Measurements from ENCODE around the gene APRT. TPM values are rescaled to one million over a fixed set of nuclear protein-coding genes. Genes with fewer than 3 reads are reported as not detected.

The APRT gene
- total RNA-seq, 4 donors from 2014 or later, result 81.6 to 221 (median 149) TPM

DNA sequence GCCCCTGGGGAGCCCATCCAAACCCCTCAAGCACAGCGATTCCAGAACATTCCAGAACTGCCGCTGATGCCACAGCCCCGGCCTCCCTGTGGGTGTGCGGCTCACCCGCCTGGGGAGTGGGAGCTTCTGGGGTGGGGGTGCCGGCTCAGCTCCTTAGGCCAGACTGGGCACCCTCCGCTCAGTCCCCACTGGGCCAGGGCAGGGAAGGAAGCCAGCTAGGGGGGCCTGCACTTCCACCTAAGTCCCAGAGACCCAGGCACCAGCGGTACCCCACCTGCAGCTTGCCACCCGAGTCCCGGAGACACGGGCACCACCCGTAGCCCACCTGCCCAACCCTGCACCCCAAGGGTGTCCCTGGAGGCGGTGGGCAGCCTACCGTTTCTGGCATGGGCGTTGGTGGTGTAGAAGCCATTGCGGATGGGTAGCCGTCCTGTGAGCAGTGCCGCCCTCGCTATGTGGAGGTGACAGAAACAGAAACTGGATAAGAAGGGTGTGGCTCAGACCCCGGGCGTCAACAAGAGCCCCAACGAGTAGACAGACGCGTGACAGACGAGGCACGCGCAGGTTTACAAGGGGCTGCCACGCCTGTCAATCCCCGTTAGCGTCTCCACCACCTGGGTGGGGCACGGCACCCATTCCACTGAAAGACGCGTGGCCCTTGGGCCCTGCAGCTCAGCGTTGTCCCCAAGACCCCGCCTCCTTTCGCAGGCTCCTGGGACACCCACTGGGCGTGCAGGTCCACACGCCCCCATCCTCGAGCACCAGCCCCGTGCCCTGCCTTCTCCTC lies 30.0 kb upstream of the APRT start:
- TF ChIP-seq POLR2A (IDR thresholded peaks at IDR 0.05) (no peak), POLR2AphosphoS5 (IDR thresholded peaks at IDR 0.05) (no peak), EP300 (IDR thresholded peaks at IDR 0.05; ENCODE audit: low read depth) (no peak)
- TF ChIP-seq, protein P1, sequence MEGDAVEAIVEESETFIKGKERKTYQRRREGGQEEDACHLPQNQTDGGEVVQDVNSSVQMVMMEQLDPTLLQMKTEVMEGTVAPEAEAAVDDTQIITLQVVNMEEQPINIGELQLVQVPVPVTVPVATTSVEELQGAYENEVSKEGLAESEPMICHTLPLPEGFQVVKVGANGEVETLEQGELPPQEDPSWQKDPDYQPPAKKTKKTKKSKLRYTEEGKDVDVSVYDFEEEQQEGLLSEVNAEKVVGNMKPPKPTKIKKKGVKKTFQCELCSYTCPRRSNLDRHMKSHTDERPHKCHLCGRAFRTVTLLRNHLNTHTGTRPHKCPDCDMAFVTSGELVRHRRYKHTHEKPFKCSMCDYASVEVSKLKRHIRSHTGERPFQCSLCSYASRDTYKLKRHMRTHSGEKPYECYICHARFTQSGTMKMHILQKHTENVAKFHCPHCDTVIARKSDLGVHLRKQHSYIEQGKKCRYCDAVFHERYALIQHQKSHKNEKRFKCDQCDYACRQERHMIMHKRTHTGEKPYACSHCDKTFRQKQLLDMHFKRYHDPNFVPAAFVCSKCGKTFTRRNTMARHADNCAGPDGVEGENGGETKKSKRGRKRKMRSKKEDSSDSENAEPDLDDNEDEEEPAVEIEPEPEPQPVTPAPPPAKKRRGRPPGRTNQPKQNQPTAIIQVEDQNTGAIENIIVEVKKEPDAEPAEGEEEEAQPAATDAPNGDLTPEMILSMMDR (IDR thresholded peaks at IDR 0.05), result no peak
- WGBS, 2 donors (ENCODE audit: low coverage in 1 of 2), result 89 to 96% methylated on average over 5 to 35 of the region's 40 CpGs
- intact Hi-C loops (cut with DNase I; ENCODE audit: low total_unique reads), result no loop called here
- DNase-seq, result no peak
- in situ Hi-C loops (cut with MboI; ENCODE audit: low pct_ligation_motif_present in 1 of 4, low pct_unique_long_range_greater_than_20kb in 1 of 4, low sequenced_read_pairs in 3 of 4), result no loop called here
- Histone ChIP-seq H3K36me3 (peaks cover 0 to 13% (median 4%) of the 10 kb centered on the region in 4 donors), H3K27ac (no peak overlapping the region), H3K9me3 (no peaks in the 10 kb centered on the region), H3K4me3 (no peak overlapping the region), H3K4me1 (no peaks in the 10 kb centered on the region), H3K27me3 (no peaks in the 10 kb centered on the region)

DNA sequence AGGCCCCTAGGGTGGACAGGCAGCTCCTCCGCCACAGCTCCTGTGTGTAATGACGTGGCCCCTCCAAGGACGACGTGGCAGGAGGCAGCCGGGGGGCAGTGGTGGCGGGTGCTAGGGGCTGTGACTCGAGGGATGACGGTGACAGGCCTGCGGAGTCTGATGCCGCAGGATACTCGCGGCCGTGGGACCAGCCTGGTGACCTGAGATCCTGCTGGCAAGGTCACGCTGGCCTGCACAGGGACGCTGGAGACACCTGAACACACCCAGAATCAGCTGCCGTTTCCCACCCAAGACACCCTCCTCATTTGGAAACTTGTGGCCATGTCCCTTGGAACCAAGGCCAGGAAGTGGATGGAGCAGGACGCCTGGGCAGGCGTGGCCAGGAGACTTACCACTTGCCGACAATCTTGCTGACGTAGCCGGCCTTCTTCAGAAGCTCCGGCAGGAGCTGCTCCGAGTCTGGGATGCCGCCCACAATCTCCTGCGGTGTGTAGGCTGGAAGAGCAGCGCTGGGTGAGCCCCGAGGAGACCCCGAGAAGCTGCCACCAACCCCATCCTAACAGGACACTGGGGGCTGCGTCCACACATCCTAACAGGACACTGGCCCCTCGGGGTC lies 29.0 kb upstream of the APRT start:
- in situ Hi-C loops (cut with MboI; ENCODE audit: low pct_ligation_motif_present in 1 of 4, low pct_unique_long_range_greater_than_20kb in 1 of 4, low sequenced_read_pairs in 3 of 4), result no loop called here
- no peak for TF ChIP-seq EP300 (IDR thresholded peaks at IDR 0.05; ENCODE audit: low read depth)
- no peak for TF ChIP-seq POLR2AphosphoS5 (IDR thresholded peaks at IDR 0.05)
- TF ChIP-seq POLR2A (IDR thresholded peaks at IDR 0.05), result no peak
- TF ChIP-seq, protein P1 (IDR thresholded peaks at IDR 0.05), result no peak
- no peaks in the 10 kb centered on the region for H3K4me1 ChIP-seq
- no peak overlapping the region for H3K4me3 ChIP-seq
- no peaks in the 10 kb centered on the region for H3K9me3 ChIP-seq
- H3K27ac ChIP-seq, result no peak overlapping the region
- H3K27me3 ChIP-seq, result no peaks in the 10 kb centered on the region
- peaks cover 0 to 13% (median 4%) of the 10 kb centered on the region in 4 donors for H3K36me3 ChIP-seq
- 91 to 93% methylated on average over 7 to 30 of the region's 30 CpGs for WGBS, 2 donors (ENCODE audit: low coverage in 1 of 2)
- intact Hi-C loops (cut with DNase I; ENCODE audit: low total_unique reads), result no loop called here
- DNase-seq, result no peak

DNA sequence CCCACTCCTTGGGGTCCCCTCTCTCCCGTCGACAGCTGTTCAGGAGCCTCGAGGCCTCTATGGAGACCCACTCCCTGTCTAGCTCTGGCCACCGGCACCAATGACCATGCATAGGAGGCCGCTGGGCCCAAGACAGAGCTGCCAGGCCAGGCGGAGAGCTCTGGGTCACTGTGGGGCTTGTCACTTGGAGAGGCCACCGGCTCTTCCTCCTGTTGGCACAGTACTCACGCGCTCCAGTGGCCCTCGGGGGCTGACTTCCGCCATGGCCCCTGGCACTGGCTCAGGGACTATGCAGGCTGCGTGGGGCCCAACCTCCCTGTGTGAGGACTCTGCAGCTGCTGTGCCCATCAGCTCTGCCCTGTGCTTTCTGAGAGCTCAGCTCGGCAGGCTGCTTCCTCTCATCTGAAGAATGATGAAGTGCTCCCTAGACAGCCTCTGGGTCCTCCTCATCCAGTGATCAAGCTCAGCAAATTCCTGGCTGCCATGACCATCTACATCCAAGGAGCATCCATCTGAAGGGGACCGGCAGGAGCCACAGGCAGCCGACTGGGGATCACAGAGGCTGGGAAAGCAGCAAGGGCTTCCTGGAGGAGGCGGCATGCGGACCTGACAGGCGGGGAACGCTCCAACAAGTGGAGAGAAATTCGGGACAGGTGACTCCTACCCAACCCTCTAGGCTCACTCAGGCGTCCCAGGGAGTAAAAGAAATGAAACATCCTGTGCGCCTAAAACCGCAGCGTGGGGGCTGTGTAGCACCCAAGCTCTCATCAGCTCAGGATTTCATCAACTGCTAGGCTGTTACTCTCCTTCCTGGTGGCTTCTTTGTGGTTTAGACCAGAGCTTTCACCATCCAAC lies 28.2 kb upstream of the APRT start:
- Histone ChIP-seq H3K9me3 (no peaks in the 10 kb centered on the region), H3K27me3 (no peaks in the 10 kb centered on the region), H3K27ac (no peak overlapping the region), H3K36me3 (peaks cover 0 to 13% (median 4%) of the 10 kb centered on the region in 4 donors), H3K4me1 (no peaks in the 10 kb centered on the region), H3K4me3 (no peak overlapping the region)
- intact Hi-C loops (cut with DNase I; ENCODE audit: low total_unique reads) (no loop called here), in situ Hi-C loops (cut with MboI; ENCODE audit: low pct_ligation_motif_present in 1 of 4, low pct_unique_long_range_greater_than_20kb in 1 of 4, low sequenced_read_pairs in 3 of 4) (no loop called here)
- TF ChIP-seq POLR2A (IDR thresholded peaks at IDR 0.05) (no peak), EP300 (IDR thresholded peaks at IDR 0.05; ENCODE audit: low read depth) (no peak), POLR2AphosphoS5 (IDR thresholded peaks at IDR 0.05) (no peak)
- TF ChIP-seq, protein P1 (IDR thresholded peaks at IDR 0.05), result no peak
- no peak for DNase-seq
- WGBS, 2 donors (ENCODE audit: low coverage in 1 of 2), result 92 to 100% methylated on average over 1 to 24 of the region's 24 CpGs

DNA sequence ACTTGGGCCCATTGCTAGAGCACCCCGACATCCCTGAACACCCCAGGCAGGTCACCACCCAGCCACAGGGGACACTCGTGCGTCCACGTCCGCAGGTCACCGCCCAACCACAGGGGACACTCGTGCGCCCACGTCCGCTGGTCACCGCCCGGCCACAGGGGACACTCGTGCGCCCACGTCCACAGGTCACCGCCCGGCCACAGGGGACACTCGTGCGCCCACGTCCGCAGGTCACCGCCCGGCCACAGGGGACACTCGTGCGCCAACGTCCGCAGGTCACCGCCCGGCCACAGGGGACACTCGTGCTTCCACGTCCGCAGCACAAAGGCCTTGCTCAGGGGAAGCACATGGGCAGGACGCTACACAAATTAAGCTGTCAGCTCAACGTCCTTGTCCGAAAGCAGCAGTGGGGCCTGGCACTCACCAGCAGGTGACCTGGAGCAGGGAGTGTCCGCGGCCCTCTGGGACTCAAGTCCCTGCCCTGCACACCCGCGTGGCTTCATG lies 27.4 kb upstream of the APRT start:
- peaks cover 0 to 13% (median 4%) of the 10 kb centered on the region in 4 donors for H3K36me3 ChIP-seq

More for the DNA sequence above, 27.4 kb upstream of the APRT start:
- in situ Hi-C loops (cut with MboI; ENCODE audit: low pct_ligation_motif_present in 1 of 4, low pct_unique_long_range_greater_than_20kb in 1 of 4, low sequenced_read_pairs in 3 of 4) (no loop called here), intact Hi-C loops (cut with DNase I; ENCODE audit: low total_unique reads) (no loop called here)
- Histone ChIP-seq H3K9me3 (no peaks in the 10 kb centered on the region), H3K27ac (no peak overlapping the region), H3K27me3 (no peaks in the 10 kb centered on the region), H3K4me3 (no peak overlapping the region), H3K4me1 (no peaks in the 10 kb centered on the region)
- 89% methylated on average over 25 of the region's 39 CpGs; no CpG with 5 or more reads in 1 of the 2 donors for WGBS, 2 donors (ENCODE audit: low coverage in 1 of 2)
- DNase-seq, result no peak
- TF ChIP-seq EP300 (IDR thresholded peaks at IDR 0.05; ENCODE audit: low read depth) (no peak), POLR2A (IDR thresholded peaks at IDR 0.05) (no peak), POLR2AphosphoS5 (IDR thresholded peaks at IDR 0.05) (no peak)
- TF ChIP-seq, protein P1 (IDR thresholded peaks at IDR 0.05), result no peak

Data from transverse colon (tissue), 4 donors.